Stimulated activated naive CD8-positive, alpha-beta T cell treated with anti-CD3 and anti-CD28 coated beads, Interleukin-15, amount 100 ng/mL, for 72 hours (primary cell): ENCODE data around the gene CCDC181.
"Not testable (repeated sequence)": the region's sequence is repeated elsewhere in the genome, so short reads cannot be mapped to it uniquely, and the experiment has no call there.

Source experiments
- ATAC-seq: fragments of 150-1000 bp; cut with Tn5 transposase; 2 replicates; pipeline ENCODE4 v1.10.0; 2021; ENCODE audit warnings: mild to moderate bottlenecking, moderate library complexity
- DNase-seq, 2 donors: peaks; one replicate each; pipeline ENCODE4 v3.0.0; 2021 to 2022
- H3K27ac Mint-ChIP-seq, 2 donors: one replicate each; pipeline ENCODE4 v1.8.0; 2022; ENCODE audit warnings: mild to moderate bottlenecking in 2 of 2, mixed read lengths in 2 of 2, moderate library complexity in 2 of 2
- H3K27me3 Mint-ChIP-seq: one replicate; pipeline ENCODE4 v1.8.0; 2022; ENCODE audit warnings: mixed read lengths
- H3K4me1 Mint-ChIP-seq: one replicate; pipeline ENCODE4 v1.8.0; 2022; ENCODE audit warnings: mild to moderate bottlenecking, mixed read lengths
- H3K4me3 Mint-ChIP-seq, 2 donors: one replicate each; pipeline ENCODE4 v1.8.0; 2022; ENCODE audit warnings: mild to moderate bottlenecking in 2 of 2, mixed read lengths in 2 of 2, moderate library complexity in 1 of 2
- H3K9me3 Mint-ChIP-seq, 2 donors: one replicate each; pipeline ENCODE4 v1.8.0; 2022; ENCODE audit warnings: mixed read lengths in 2 of 2

The CCDC181 gene

DNA sequence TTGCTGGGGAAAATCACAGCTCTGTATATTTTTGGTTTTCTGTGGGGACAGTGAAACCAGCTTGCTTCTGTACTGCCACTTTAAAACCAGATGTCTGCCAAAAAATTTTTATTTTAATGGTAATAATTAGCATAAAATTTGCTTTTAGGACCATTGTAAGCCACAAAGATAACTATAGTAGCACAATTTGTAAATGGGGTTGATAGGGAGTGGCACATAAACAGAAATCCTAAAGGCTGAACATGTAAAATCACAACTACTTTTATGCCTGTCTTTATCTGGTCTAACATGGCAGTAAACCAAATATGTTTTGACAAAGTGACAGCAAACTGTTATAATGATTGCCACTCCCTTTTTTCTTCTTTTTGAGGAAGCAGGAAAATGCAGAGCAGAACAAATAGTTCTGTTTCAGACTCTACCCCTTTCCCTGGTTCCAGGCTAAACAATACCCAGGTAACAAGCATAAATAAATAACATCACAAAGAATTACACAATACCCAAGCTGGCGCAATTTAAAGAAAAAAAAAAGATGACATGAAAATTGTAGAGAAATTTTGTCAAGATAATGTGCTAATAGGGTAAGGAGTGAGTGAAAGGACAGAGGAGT lies 24.0 kb upstream of the CCDC181 start:
- Mint-ChIP-seq H3K4me1 (no peaks in the 10 kb centered on the region), H3K27me3 (peaks cover 29% of the 10 kb centered on the region), H3K27ac (no peak overlapping the region), H3K9me3 (peaks cover 0 to 4% of the 10 kb centered on the region in 2 donors), H3K4me3 (no peak overlapping the region)
- no peak for ATAC-seq
- no peak for DNase-seq

DNA sequence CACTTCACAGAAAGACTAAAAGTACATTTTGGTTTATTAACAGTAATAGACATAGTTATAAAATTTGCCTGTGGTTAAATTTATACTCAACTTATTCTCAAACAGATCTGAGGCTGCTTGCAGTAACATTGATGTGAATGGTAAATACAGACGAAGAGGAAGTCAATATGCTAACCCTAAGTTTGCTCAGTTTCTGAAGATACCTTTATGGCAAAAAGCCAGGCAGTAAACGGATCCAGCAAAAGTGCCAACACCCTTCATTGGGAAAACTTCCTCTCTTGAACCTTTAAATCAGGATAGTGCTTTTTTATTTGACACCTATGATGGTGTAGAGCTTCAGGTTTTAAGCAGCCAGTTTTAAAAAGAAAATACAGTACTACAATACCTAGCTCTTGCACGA lies 16.6 kb upstream of the CCDC181 start:
- no peak overlapping the region for H3K27ac Mint-ChIP-seq
- ATAC-seq (no peak), DNase-seq (no peak)
- H3K4me3 Mint-ChIP-seq: no peak overlapping the region
- peaks cover 37% of the 10 kb centered on the region for H3K27me3 Mint-ChIP-seq
- H3K4me1 Mint-ChIP-seq: no peaks in the 10 kb centered on the region
- no peaks in the 10 kb centered on the region for H3K9me3 Mint-ChIP-seq

DNA sequence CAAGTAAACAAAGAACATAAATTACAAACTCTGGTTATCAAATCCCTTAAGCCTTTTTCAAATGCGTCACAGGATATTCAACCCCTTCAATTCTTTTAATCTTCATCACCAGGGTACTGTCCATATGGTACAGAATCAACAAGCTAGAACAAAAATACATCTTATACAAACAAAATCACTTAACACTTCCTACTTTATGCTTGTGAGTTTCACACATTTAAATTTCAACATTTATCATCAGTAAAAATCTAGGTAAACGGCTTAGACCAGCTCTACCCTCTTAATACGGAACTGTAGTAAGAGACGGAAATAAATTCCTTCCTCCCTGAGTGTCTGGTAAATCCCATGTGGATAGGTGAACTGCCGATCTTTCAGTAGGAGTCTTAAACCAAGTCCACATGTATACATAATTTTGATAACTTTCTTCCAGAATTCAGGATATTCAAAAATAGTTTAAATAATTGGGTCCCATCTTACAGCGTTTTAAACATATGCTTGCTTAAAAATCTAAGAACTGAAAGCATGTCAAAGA lies 1.0 kb downstream of the CCDC181 start:
- peaks cover 73% of the 10 kb centered on the region for H3K27me3 Mint-ChIP-seq
- H3K4me3 Mint-ChIP-seq: no peak overlapping the region
- H3K27ac Mint-ChIP-seq: no peak overlapping the region
- peaks cover 8% of the 10 kb centered on the region for H3K4me1 Mint-ChIP-seq
- ATAC-seq: no peak
- no peak for DNase-seq
- H3K9me3 Mint-ChIP-seq: no peaks in the 10 kb centered on the region

DNA sequence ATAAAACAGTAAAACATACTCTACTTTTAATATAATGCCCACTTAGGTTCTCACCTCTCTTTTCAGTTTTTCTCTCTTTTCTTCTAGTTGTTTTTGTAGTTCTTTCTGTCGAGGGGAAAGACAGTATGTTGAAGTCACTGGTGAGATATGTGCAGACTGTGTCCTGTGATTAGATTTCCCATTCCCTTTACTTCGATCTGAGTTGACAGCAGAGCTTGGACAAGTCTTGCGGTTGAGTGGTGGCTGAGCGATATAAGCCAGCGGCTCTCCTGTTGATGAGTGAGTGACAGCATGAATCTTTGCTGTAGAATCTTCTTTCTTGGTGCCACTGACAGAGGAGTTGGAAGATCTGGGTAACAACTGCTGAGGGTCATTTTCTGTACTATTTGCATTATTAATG lies 6.0 kb downstream of the CCDC181 start:
- Mint-ChIP-seq H3K27ac (no peak overlapping the region), H3K4me1 (no peaks in the 10 kb centered on the region), H3K4me3 (no peak overlapping the region), H3K27me3 (peaks cover 35% of the 10 kb centered on the region), H3K9me3 (no peaks in the 10 kb centered on the region)
- ATAC-seq (no peak), DNase-seq (no peak)

DNA sequence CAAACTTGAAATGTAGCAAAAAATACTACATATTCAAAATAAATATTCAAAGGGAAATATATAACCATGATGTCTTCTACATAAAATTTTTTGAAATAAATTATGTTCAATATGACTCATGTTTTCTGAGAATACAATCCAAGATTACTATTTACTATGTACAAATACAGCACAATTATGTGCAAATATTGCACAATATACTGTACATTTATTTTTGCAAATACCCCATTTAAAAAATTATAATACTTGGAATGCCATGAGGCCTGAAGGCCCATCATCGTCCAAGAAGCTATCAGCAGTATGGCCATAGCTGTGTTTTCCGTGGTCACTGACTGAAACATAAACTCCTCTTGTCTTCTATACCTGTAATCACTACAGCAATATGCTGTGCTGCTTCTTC lies 12.3 kb downstream of the CCDC181 start:
- ATAC-seq: no peak
- no peak for DNase-seq
- Mint-ChIP-seq H3K4me3 (no peak overlapping the region), H3K9me3 (peaks cover 11 to 12% of the 10 kb centered on the region in 2 donors), H3K27ac (no peak overlapping the region), H3K4me1 (no peaks in the 10 kb centered on the region), H3K27me3 (no peaks in the 10 kb centered on the region)

DNA sequence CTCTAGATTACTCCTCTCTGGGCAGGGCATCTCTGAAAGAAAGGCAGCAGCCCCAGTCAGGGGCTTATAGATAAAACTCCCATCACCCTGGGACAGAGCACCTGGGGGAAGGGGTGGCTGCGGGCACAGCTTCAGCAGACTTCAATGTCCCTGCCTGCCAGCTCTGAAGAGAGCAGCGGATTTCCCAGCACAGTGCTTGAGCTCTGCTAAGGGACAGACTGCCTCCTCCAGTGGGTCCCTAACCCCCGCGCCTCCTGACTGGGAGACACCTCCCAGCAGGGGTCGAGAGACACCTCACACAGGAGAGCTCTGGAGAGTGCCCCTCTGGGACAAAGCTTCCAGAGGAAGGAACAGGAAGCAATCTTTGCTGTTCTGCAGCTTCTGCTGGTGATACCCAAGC lies 18.9 kb downstream of the CCDC181 start:
- H3K27me3 Mint-ChIP-seq, DNase-seq, H3K27ac Mint-ChIP-seq, H3K4me1 Mint-ChIP-seq, ATAC-seq, H3K4me3 Mint-ChIP-seq: not testable (repeated sequence)
- H3K9me3 Mint-ChIP-seq: peaks cover 50% of the 10 kb centered on the region in 2 donors

DNA sequence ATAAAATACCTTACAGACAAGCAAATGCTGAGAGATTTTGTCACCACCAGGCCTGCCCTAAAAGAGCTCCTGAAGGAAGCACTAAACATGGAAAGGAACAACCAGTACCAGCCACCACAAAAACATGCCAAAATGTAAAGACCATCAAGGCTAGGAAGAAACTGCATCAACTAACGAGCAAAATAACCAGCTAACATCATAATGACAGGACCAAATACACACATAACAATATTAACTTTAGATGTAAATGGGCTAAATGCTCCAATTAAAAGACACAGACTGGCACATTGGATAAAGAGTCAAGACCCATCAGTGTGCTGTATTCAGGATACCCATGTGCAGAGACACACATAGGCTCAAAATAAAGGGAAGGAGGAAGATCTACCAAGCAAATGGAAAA lies 24.7 kb downstream of the CCDC181 start:
- H3K4me3 Mint-ChIP-seq, H3K27ac Mint-ChIP-seq, H3K4me1 Mint-ChIP-seq, H3K27me3 Mint-ChIP-seq, DNase-seq, ATAC-seq: not testable (repeated sequence)
- peaks cover 45 to 48% of the 10 kb centered on the region in 2 donors for H3K9me3 Mint-ChIP-seq

DNA sequence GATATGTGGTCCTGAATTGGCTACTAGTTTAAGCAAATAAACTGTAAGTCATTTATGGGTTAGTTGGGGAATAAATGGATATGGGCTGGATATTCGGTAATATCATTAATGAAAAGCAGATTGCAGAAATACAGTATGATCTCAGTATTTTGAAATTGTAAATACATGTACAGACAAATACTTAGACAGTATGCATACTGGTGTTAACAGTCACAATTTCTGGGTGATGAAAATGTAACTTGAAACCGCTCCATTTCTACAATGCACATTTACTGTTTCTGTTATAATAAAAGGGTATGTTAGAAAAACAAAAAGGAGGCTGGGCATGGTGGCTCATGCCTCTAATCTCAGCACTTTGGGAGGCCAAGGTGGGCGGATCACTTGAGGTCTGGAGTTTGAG lies 31.3 kb downstream of the CCDC181 start:
- Mint-ChIP-seq H3K4me1 (peaks cover under 1% of the 10 kb centered on the region), H3K4me3 (no peak overlapping the region), H3K27ac (no peak overlapping the region), H3K9me3 (peaks cover 0 to 5% of the 10 kb centered on the region in 2 donors), H3K27me3 (no peaks in the 10 kb centered on the region)
- DNase-seq: no peak
- ATAC-seq: no peak

DNA sequence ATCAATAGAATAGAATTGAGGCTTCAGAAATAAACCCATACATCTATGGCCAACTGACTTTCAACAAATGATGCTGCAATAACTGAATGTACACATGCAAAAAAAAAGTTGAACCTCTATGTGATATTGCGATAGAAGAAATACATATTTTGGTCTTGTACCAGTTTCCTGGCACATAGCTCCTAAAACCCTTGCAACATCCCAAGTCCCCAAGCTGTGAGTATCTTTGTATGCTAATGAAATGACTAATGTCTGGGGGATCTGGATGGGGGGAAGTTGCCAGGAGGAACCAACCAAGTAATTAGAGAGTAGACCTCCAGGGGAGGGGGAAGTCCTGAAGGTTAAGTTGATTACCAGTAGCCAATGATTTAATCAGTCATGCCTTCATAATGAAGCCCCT lies 34.9 kb downstream of the CCDC181 start:
- Mint-ChIP-seq H3K27me3 (no peaks in the 10 kb centered on the region), H3K27ac (no peak overlapping the region), H3K4me3 (no peak overlapping the region), H3K4me1 (peaks cover 20% of the 10 kb centered on the region), H3K9me3 (no peaks in the 10 kb centered on the region)
- DNase-seq: no peak
- no peak for ATAC-seq

DNA sequence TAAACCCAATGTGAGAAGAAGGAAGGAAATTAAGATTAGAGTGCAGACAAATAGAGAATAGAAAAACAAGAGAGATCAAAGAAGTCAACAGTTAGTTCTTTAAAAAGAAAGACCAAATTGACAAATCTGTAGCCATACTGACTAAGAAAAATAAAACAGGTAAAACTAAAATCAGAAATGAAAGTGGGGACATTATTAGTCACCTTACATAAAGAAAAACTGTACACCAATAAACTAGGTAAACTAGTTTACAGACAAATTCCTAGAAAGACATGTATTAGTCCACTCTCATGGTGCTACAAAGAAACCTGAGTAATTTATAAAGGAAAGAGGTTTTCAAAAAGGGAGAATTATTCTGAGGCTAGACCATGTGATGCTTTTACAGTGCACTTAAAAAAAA lies 37.0 kb downstream of the CCDC181 start:
- Mint-ChIP-seq H3K4me3 (no peak overlapping the region), H3K4me1 (peaks cover 20% of the 10 kb centered on the region), H3K9me3 (no peaks in the 10 kb centered on the region), H3K27ac (no peak overlapping the region), H3K27me3 (no peaks in the 10 kb centered on the region)
- DNase-seq (no peak), ATAC-seq (peak; percentile 97)

DNA sequence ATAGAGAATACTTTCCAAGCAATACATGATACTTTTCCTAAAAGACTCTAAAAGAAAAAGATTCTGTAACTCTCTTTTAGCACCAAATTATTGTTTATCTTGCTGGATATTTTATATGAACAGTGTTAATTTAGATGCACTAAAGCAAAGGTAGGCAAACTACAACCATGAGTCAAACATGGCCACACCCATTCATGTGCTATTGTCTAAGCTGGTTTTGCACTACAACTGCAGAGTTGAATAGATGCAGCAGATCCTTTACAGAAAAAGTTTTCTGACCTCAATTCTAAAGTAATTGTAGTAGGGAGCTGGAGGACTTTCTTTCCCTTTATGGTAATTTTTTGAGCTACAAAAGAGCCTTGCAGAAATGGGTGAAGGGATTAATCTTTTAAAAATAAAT lies 39.9 kb downstream of the CCDC181 start:
- Mint-ChIP-seq H3K4me3 (no peak overlapping the region), H3K9me3 (no peaks in the 10 kb centered on the region), H3K4me1 (peaks cover 20% of the 10 kb centered on the region), H3K27ac (no peak overlapping the region), H3K27me3 (no peaks in the 10 kb centered on the region)
- DNase-seq: no peak
- no peak for ATAC-seq

DNA sequence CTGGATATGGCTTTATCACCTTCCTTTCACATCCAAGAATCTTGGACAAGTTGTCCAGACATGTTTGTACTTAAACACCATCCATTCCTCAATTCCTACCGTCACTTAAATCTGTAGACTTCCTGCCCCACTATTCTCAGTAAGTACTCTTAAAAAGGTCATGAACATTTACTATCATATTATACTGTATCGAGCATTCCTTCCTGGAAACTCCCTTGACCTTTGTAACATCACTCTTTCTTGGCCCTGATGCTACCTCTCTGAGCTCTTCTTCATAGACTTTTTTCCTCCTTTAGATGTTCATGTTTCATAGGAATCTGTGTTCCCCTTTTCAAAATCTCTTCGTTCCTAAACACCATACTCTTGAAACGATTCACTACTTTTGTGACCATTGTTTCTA lies 43.8 kb downstream of the CCDC181 start:
- Mint-ChIP-seq H3K4me3 (no peak overlapping the region), H3K4me1 (no peaks in the 10 kb centered on the region), H3K27me3 (no peaks in the 10 kb centered on the region), H3K27ac (no peak overlapping the region), H3K9me3 (no peaks in the 10 kb centered on the region)
- DNase-seq (no peak), ATAC-seq (no peak)

DNA sequence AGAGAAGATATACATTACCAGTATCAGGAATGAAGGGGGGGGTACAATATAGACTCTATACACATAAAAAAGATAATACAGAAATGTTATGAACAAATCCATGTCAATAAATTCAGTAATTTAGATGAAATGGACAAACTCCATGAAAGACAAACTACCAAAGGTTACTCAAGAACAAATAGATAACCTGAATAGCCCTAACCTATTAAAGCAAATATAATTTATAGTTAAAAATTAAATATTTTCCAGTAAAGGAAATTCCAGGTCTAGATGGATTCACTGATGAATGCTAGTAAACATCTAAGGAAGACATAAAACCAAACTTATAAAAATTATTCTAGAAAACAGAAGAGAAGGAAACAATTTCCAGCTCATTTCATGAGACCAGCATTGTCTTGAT lies 46.1 kb downstream of the CCDC181 start:
- Mint-ChIP-seq H3K9me3 (no peaks in the 10 kb centered on the region), H3K27ac (no peak overlapping the region), H3K4me3 (no peak overlapping the region), H3K4me1 (peaks cover 5% of the 10 kb centered on the region), H3K27me3 (no peaks in the 10 kb centered on the region)
- DNase-seq (no peak), ATAC-seq (no peak)

DNA sequence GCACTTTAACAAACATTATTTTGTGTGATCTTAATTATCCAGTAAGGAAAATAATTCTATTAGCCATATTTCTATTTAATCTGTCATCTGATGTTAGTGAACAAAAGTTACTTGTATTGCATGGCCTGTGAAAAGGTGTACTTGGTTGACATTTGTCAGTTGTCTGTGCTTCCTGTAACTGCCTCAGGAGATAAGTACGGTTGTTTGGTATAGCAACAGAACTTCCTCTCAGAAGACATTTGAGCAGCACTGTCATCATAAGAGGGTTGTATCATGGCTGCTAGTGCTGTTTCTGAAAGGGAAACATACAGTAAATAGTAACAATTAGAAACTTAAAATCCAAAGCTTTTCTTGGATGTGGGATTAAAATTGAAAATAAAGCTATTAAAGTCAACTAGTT lies 55.9 kb downstream of the CCDC181 start:
- ATAC-seq (no peak), DNase-seq (no peak)
- Mint-ChIP-seq H3K27ac (no peak overlapping the region), H3K4me1 (peaks cover 18% of the 10 kb centered on the region), H3K9me3 (no peaks in the 10 kb centered on the region), H3K4me3 (peak overlapping the region in 1 of 2 donors; percentile 63), H3K27me3 (no peaks in the 10 kb centered on the region)

DNA sequence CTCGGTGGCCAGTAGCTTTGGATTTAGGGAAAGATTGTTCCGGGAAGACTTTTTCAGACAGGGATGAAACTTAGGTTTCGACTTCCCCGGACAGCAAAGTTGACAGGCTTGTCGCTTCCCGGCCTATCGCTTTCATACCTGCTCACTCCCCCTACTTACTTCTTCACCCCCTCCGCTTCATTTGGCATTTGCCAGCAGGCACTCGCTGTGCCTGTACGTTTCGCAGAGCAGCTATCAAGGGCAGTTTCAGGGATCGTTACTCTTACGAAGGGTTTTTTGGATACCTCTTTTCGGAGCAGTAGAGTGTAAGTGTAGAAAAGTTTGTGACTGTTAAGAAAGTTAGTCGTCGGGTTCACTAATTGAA lies 58.9 kb downstream of the CCDC181 start:
- ATAC-seq (peak; percentile 11), DNase-seq (peak; percentile 24 to 37)
- Mint-ChIP-seq H3K4me1 (peaks cover 13% of the 10 kb centered on the region), H3K27ac (no peak overlapping the region), H3K9me3 (no peaks in the 10 kb centered on the region), H3K27me3 (no peaks in the 10 kb centered on the region), H3K4me3 (no peak overlapping the region)

DNA sequence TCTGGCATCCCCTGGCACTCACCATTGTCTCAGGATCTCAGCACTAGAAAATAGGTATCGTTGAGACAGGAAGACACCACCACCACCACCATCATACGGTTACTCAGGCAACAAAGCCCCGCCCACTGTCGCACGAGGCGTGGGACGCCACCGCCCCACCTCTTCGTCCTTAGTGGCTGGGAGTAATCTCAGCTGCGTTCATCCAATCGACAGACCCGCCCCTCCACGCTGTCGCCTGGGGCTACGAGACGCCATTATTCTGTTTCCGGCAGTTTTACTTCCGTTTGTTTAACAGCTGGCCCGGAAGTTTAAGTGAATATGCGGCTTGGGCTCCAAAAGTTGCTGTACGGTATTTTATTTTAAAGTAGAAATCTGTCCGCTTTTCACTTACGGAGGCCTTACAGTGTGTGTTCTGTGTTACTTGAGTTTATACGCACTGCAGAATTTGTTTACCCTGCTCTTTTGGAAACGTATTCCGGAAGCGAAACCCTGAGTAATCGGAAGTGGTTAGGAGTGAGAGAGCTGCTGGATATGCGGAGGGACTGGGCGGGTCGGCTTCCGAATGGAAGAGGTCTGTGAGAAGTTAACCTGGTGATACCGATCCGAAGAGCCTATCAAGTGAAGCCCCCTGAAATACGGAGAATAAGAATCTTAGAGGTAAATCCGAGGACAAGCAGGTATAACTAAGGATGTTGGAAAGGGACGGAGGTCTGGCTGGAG lies 59.4 kb downstream of the CCDC181 start, which contains the start of the genes BLZF1 and NME7:
Gene BLZF1 (plus strand): TSS at position 510 of the 720 bp plus-strand sequence. CDS start 1,328 bp downstream, outside the sequence.
Gene NME7 (minus strand): TSS at position 112 of the 720 bp plus-strand sequence. CDS start 87 bp downstream, at position 25.
- DNase-seq (peak; percentile 96 to 98), ATAC-seq (peak; percentile 95)
- H3K27ac Mint-ChIP-seq: no peak within 1 kb of the TSS
- no peaks in the 10 kb centered on the region for H3K9me3 Mint-ChIP-seq
- H3K4me1 Mint-ChIP-seq: peaks cover 14% of the 10 kb centered on the region
- H3K27me3 Mint-ChIP-seq: no peaks in the 10 kb centered on the region
- peak within 1 kb of the TSS; percentile 49 to 63 for H3K4me3 Mint-ChIP-seq
